ENCODE data around the gene SAMD8.
"Not testable (repeated sequence)": the region's sequence is repeated elsewhere in the genome, so short reads cannot be mapped to it uniquely, and the experiment has no call there.

The SAMD8 gene

GRCh38 chr10:75107756-75108683 is 3.4 kb upstream of the SAMD8 start:
- no peak for DNase-seq

GRCh38 chr10:75108684-75109458 is 2.6 kb upstream of the SAMD8 start:
- peak; percentile 7 to 34 for DNase-seq

- no peak for DNase-seq
These were observed 2.0 kb upstream of the SAMD8 start for GRCh38 chr10:75109459-75109778.

- DNase-seq = no peak
These were observed 1.3 kb upstream of the SAMD8 start for GRCh38 chr10:75110006-75110632.

- DNase-seq = peak; percentile 40 to 63
These were observed 637 bp downstream of the SAMD8 start for GRCh38 chr10:75111907-75112679.

- DNase-seq = no peak
These were observed 3.7 kb downstream of the SAMD8 start for GRCh38 chr10:75115137-75115536.

GRCh38 chr10:75116941-75117775 is 5.7 kb downstream of the SAMD8 start:
- DNase-seq = not testable (repeated sequence)

GRCh38 chr10:75117995-75118394 is 6.5 kb downstream of the SAMD8 start:
- no peak for DNase-seq

- DNase-seq = not testable (repeated sequence)
These were observed 8.1 kb downstream of the SAMD8 start for GRCh38 chr10:75119444-75120066.

GRCh38 chr10:75121322-75121721 is 9.9 kb downstream of the SAMD8 start:
- no peak for DNase-seq

GRCh38 chr10:75122505-75122904 is 11.0 kb downstream of the SAMD8 start:
- no peak for DNase-seq

GRCh38 chr10:75123088-75123682 is 11.7 kb downstream of the SAMD8 start:
- no peak for DNase-seq

- no peak for DNase-seq
These were observed 14.8 kb downstream of the SAMD8 start for GRCh38 chr10:75126277-75126676.

GRCh38 chr10:75127471-75127870 is 16.0 kb downstream of the SAMD8 start:
- no peak for DNase-seq

- DNase-seq = not testable (repeated sequence)
These were observed 17.5 kb downstream of the SAMD8 start for GRCh38 chr10:75128985-75129384.

GRCh38 chr10:75129537-75129936 is 18.1 kb downstream of the SAMD8 start:
- DNase-seq = no peak

- DNase-seq = not testable (repeated sequence)
These were observed 22.2 kb downstream of the SAMD8 start for GRCh38 chr10:75133701-75134100.

GRCh38 chr10:75136346-75136745 is 24.9 kb downstream of the SAMD8 start:
- DNase-seq = no peak

GRCh38 chr10:75137533-75138438 is 26.3 kb downstream of the SAMD8 start:
- DNase-seq = peak; percentile 40 to 56

GRCh38 chr10:75140246-75140645 is 28.8 kb downstream of the SAMD8 start:
- DNase-seq = no peak

Measured in NCI-H526 (cell line).